ENCODE results near the gene NOP56. TPM values are rescaled to one million over a fixed set of nuclear protein-coding genes. Genes with fewer than 3 reads are reported as not detected.

NOP56 gene
- total RNA-seq, 6 experiments from 2014 or later: 32.7 to 60.9 (median 42.7) TPM

GRCh38 chr20:2696646-2697045 is 44.2 kb downstream of the NOP56 start:
- H3K27ac ChIP-seq: no peak overlapping the region
- H3K36me3 ChIP-seq: no peaks in the 10 kb centered on the region
- peaks cover 0 to 5% (median 0%) of the 10 kb centered on the region in 4 donors for H3K4me1 ChIP-seq
- H3K27me3 ChIP-seq: peaks cover 0 to 16% of the 10 kb centered on the region in 2 donors
- WGBS (ENCODE audit: insufficient coverage, low coverage, low lambda C conversion rate, missing lambda C conversion rate): 74% methylated on average over 6 of the region's 9 CpGs
- no peaks in the 10 kb centered on the region for H3K9me3 ChIP-seq
- ATAC-seq (no peak), DNase-seq (no peak)
- TF ChIP-seq POLR2A (IDR thresholded peaks at IDR 0.05) (no peak), CTCF (IDR thresholded peaks at IDR 0.05) (no peak)
- intact Hi-C loops (cut with DNase I): no loop called here
- no peak overlapping the region for H3K4me3 ChIP-seq

- Histone ChIP-seq H3K27ac (no peak overlapping the region), H3K27me3 (peaks cover 0 to 16% of the 10 kb centered on the region in 2 donors), H3K4me3 (no peak overlapping the region), H3K36me3 (no peaks in the 10 kb centered on the region), H3K4me1 (no peaks in the 10 kb centered on the region), H3K9me3 (no peaks in the 10 kb centered on the region)
- WGBS (ENCODE audit: insufficient coverage, low coverage, low lambda C conversion rate, missing lambda C conversion rate): 54% methylated on average over 2 of the region's 3 CpGs
- no peak for TF ChIP-seq POLR2A (IDR thresholded peaks at IDR 0.05)
- intact Hi-C loops (cut with DNase I): no loop called here
- ATAC-seq: no peak
- DNase-seq: no peak
Measured at GRCh38 chr20:2697768-2698167, 45.3 kb downstream of the NOP56 start.

- Histone ChIP-seq H3K36me3 (no peaks in the 10 kb centered on the region), H3K27ac (no peak overlapping the region), H3K4me3 (no peak overlapping the region), H3K27me3 (peaks cover 0 to 15% of the 10 kb centered on the region in 2 donors), H3K4me1 (no peaks in the 10 kb centered on the region), H3K9me3 (no peaks in the 10 kb centered on the region)
- DNase-seq (no peak), ATAC-seq (no peak)
- 57% methylated on average over 4 of the region's 4 CpGs for WGBS (ENCODE audit: insufficient coverage, low coverage, low lambda C conversion rate, missing lambda C conversion rate)
- TF ChIP-seq CTCF (IDR thresholded peaks at IDR 0.05) (no peak), POLR2A (IDR thresholded peaks at IDR 0.05) (no peak)
- intact Hi-C loops (cut with DNase I): no loop called here
Measured at GRCh38 chr20:2698186-2698817, 45.9 kb downstream of the NOP56 start.

GRCh38 chr20:2698912-2699311 is 46.5 kb downstream of the NOP56 start:
- no peak for DNase-seq
- Histone ChIP-seq H3K4me1 (no peaks in the 10 kb centered on the region), H3K4me3 (no peak overlapping the region), H3K27me3 (peaks cover 0 to 9% of the 10 kb centered on the region in 2 donors), H3K36me3 (no peaks in the 10 kb centered on the region), H3K9me3 (no peaks in the 10 kb centered on the region), H3K27ac (no peak overlapping the region)
- no CpG with 5 or more reads among the region's 4 CpGs for WGBS (ENCODE audit: insufficient coverage, low coverage, low lambda C conversion rate, missing lambda C conversion rate)
- TF ChIP-seq CTCF (IDR thresholded peaks at IDR 0.05): no peak
- no peak for TF ChIP-seq POLR2A (IDR thresholded peaks at IDR 0.05)
- intact Hi-C loops (cut with DNase I): no loop called here
- ATAC-seq: no peak

GRCh38 chr20:2699775-2700413 is 47.5 kb downstream of the NOP56 start:
- no peak for DNase-seq
- no peak for ATAC-seq
- intact Hi-C loops (cut with DNase I): no loop called here

More at GRCh38 chr20:2699775-2700413, 47.5 kb downstream of the NOP56 start:
- no peak for TF ChIP-seq CTCF (IDR thresholded peaks at IDR 0.05)
- no peak for TF ChIP-seq POLR2A (IDR thresholded peaks at IDR 0.05)
- Histone ChIP-seq H3K27me3 (peaks cover 0 to 4% of the 10 kb centered on the region in 2 donors), H3K27ac (no peak overlapping the region), H3K36me3 (no peaks in the 10 kb centered on the region), H3K4me1 (no peaks in the 10 kb centered on the region), H3K4me3 (no peak overlapping the region), H3K9me3 (no peaks in the 10 kb centered on the region)
- WGBS (ENCODE audit: insufficient coverage, low coverage, low lambda C conversion rate, missing lambda C conversion rate): 77% methylated on average over 2 of the region's 5 CpGs

Data from right lobe of liver (tissue), 6 donors.